WTC11 (cell line): ENCODE results near the gene USE1. TPM values are rescaled to one million over a fixed set of nuclear protein-coding genes. Genes with fewer than 3 reads are reported as not detected.
A peak's percentile ranks its signal among the peaks of the same experiment; 100 is the strongest.

Source experiments
- ATAC-seq: fragments of 200-7000 bp; cut with Tn5 transposase; 2 replicates; pipeline ENCODE4 v1.10.0; 2021; ENCODE audit warnings: mild to moderate bottlenecking, moderate library complexity
- CTCF ChIA-PET: fragments of 300-600 bp; sonication (Branson Sonifier 250); formaldehyde crosslinking; loops from one replicate; lab custom pipeline; 2021; ENCODE audit warnings: antibody characterized with exemption; lab: Charles Lee
- POLR2A ChIA-PET: fragments of 350-600 bp; sonication (Branson Sonifier 250); formaldehyde crosslinking; loops from one replicate; lab custom pipeline; 2021; ENCODE audit warnings: antibody characterized with exemption; lab: Charles Lee
- DNase-seq: peaks from one replicate; pipeline ENCODE4 v3.0.0; 2021; ENCODE audit warnings: low spot score
- H3K27ac Mint-ChIP-seq: 2 replicates; pipeline ENCODE4 v1.8.0; 2021; ENCODE audit warnings: mixed read lengths
- H3K27me3 Mint-ChIP-seq: 2 replicates; pipeline ENCODE4 v1.8.0; 2021; ENCODE audit warnings: low read depth, mild to moderate bottlenecking, moderate library complexity, mixed read lengths
- H3K36me3 Mint-ChIP-seq: 2 replicates; pipeline ENCODE4 v1.8.0; 2021; ENCODE audit warnings: mixed read lengths
- H3K4me1 Mint-ChIP-seq: 2 replicates; pipeline ENCODE4 v1.8.0; 2022; ENCODE audit warnings: mixed read lengths
- H3K4me3 Mint-ChIP-seq: 2 replicates; pipeline ENCODE4 v1.8.0; 2021; ENCODE audit warnings: mild to moderate bottlenecking, moderate library complexity, mixed read lengths
- H3K9me3 Mint-ChIP-seq: 2 replicates; pipeline ENCODE4 v1.8.0; 2021; ENCODE audit warnings: mixed read lengths
- CBFB ChIP-seq: sonication (generic); formaldehyde crosslinking; IDR thresholded peaks from 2 replicates; pipeline ENCODE4 v1.8.1; 2022; ENCODE audit warnings: mild to moderate bottlenecking, low read depth, missing genetic modification reagents
- CREM ChIP-seq: sonication (generic); formaldehyde crosslinking; IDR thresholded peaks from 2 replicates; pipeline ENCODE4 v1.8.1; 2022; ENCODE audit warnings: mild to moderate bottlenecking, missing genetic modification reagents, moderate library complexity
- E2F4 ChIP-seq: sonication (generic); formaldehyde crosslinking; IDR thresholded peaks from 2 replicates; pipeline ENCODE4 v1.8.1; 2022; ENCODE audit warnings: low read depth, mild to moderate bottlenecking, moderate library complexity, missing genetic modification reagents, borderline replicate concordance
- EMX1 ChIP-seq: fragments of 250-450 bp; sonication (Bioruptor Pico); IDR thresholded peaks from 2 replicates; pipeline ENCODE4 v1.8.0; 2021; ENCODE audit warnings: mild to moderate bottlenecking
- ETV6 ChIP-seq: sonication (generic); formaldehyde crosslinking; IDR thresholded peaks from 2 replicates; pipeline ENCODE4 v1.8.1; 2022; ENCODE audit warnings: mild to moderate bottlenecking, missing genetic modification reagents
- GRHL2 ChIP-seq: fragments of 250-450 bp; sonication (Bioruptor Pico); IDR thresholded peaks from 2 replicates; pipeline ENCODE4 v1.8.0; 2022; ENCODE audit warnings: mild to moderate bottlenecking, moderate library complexity; ENCODE audit not compliant: insufficient replicate concordance, severe bottlenecking
- JAZF1 ChIP-seq: fragments of 250-450 bp; sonication (Bioruptor Pico); IDR thresholded peaks from 2 replicates; pipeline ENCODE4 v1.9.0; 2021; ENCODE audit warnings: moderate library complexity, mild to moderate bottlenecking, inconsistent platforms
- KAT7 ChIP-seq: sonication (generic); formaldehyde crosslinking; IDR thresholded peaks from 2 replicates; pipeline ENCODE4 v1.8.1; 2023; ENCODE audit warnings: missing genetic modification reagents, mild to moderate bottlenecking, borderline replicate concordance
- MLX ChIP-seq: sonication (generic); formaldehyde crosslinking; IDR thresholded peaks from 2 replicates; pipeline ENCODE4 v1.8.1; 2023; ENCODE audit warnings: mild to moderate bottlenecking, missing genetic modification reagents, moderate library complexity
- NFE2L1 ChIP-seq: sonication (generic); formaldehyde crosslinking; IDR thresholded peaks from 2 replicates; pipeline ENCODE4 v1.8.1; 2023; ENCODE audit warnings: missing genetic modification reagents
- NR2C2 ChIP-seq: sonication (generic); formaldehyde crosslinking; IDR thresholded peaks from 2 replicates; pipeline ENCODE4 v1.8.0; 2022; ENCODE audit warnings: mild to moderate bottlenecking, missing genetic modification reagents
- NR3C1 ChIP-seq: sonication (generic); formaldehyde crosslinking; conservative IDR thresholded peaks from 2 replicates; pipeline ENCODE4 v1.8.1; 2023; ENCODE audit warnings: low read depth, mild to moderate bottlenecking, missing genetic modification reagents
- PREB ChIP-seq: sonication (generic); formaldehyde crosslinking; IDR thresholded peaks from 2 replicates; pipeline ENCODE4 v1.8.1; 2022; ENCODE audit warnings: mild to moderate bottlenecking, missing genetic modification reagents, moderate library complexity, borderline replicate concordance
- PRRX2 ChIP-seq: fragments of 250-450 bp; sonication (Bioruptor Pico); IDR thresholded peaks from 2 replicates; pipeline ENCODE4 v1.8.0; 2021; ENCODE audit warnings: mild to moderate bottlenecking
- TCF7 ChIP-seq: sonication (generic); formaldehyde crosslinking; IDR thresholded peaks from 2 replicates; pipeline ENCODE4 v1.8.0; 2022; ENCODE audit warnings: mild to moderate bottlenecking, low read depth, missing genetic modification reagents, moderate library complexity
- TEAD4 ChIP-seq: sonication (generic); formaldehyde crosslinking; IDR thresholded peaks from 2 replicates; pipeline ENCODE4 v1.8.0; 2022; ENCODE audit warnings: mild to moderate bottlenecking, missing genetic modification reagents
- ZBTB43 ChIP-seq: sonication (generic); formaldehyde crosslinking; IDR thresholded peaks from 2 replicates; pipeline ENCODE4 v1.8.1; 2023; ENCODE audit warnings: mild to moderate bottlenecking, missing genetic modification reagents
- ZNF138 ChIP-seq: sonication (generic); formaldehyde crosslinking; conservative IDR thresholded peaks from 2 replicates; pipeline ENCODE4 v1.8.1; 2022; ENCODE audit warnings: mild to moderate bottlenecking, moderate library complexity, missing genetic modification reagents
- ZNF219 ChIP-seq: sonication (generic); formaldehyde crosslinking; IDR thresholded peaks from 2 replicates; pipeline ENCODE4 v1.8.0; 2023; ENCODE audit warnings: missing genetic modification reagents, mild to moderate bottlenecking, borderline replicate concordance
- ZNF281 ChIP-seq: sonication (generic); formaldehyde crosslinking; IDR thresholded peaks from 2 replicates; pipeline ENCODE4 v1.8.0; 2023; ENCODE audit warnings: mild to moderate bottlenecking, missing genetic modification reagents
- ZNF396 ChIP-seq: fragments of 250-450 bp; sonication (Bioruptor Pico); IDR thresholded peaks from 2 replicates; pipeline ENCODE4 v1.8.0; 2021; ENCODE audit warnings: mild to moderate bottlenecking, moderate library complexity, borderline replicate concordance
- total RNA-seq: library from RNA; stranded (reverse); gene quantifications from 3 replicates; pipeline ENCODE4 v1.2.3, GENCODE V29; 2021
- TF ChIP-seq, protein P1 (sequence below): sonication (generic); formaldehyde crosslinking; conservative IDR thresholded peaks from 2 replicates; pipeline ENCODE4 v1.8.1; 2022; ENCODE audit warnings: mild to moderate bottlenecking, missing genetic modification reagents

USE1 gene
- total RNA-seq, 1 experiment from 2014 or later, result 14.2 TPM

DNA sequence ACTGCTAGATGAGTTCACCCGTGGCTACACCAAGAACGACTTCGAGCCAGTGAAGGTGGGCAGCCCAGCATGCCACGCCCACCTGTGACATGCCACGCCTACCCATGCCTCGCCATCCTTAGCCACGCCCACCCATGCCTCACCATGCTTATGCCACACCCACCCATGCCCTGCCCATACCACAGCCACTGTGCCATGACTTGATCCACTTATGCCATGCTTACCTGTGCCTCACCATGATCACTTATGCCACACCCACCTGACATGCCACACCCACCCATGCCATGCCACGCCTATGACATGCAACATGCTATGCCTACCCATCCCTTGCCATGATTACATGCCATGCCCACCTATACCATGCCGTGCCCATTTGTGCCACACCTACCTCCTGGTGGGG is 12.9 kb upstream of the USE1 start:
- no peak overlapping the region for H3K27ac Mint-ChIP-seq
- H3K9me3 Mint-ChIP-seq, result no peaks in the 10 kb centered on the region
- ChIA-PET CTCF (no interaction called here), POLR2A (no interaction called here)
- H3K27me3 Mint-ChIP-seq, result no peaks in the 10 kb centered on the region
- TF ChIP-seq PRRX2 (CRISPR knock-in tag) (no peak), MLX (CRISPR knock-in tag) (no peak), TCF7 (CRISPR knock-in tag) (no peak), NR3C1 (CRISPR knock-in tag) (no peak), PREB (no peak), TEAD4 (CRISPR knock-in tag) (no peak), CREM (CRISPR knock-in tag) (no peak), NFE2L1 (CRISPR knock-in tag) (no peak), ZNF138 (CRISPR knock-in tag) (no peak), ZNF396 (CRISPR knock-in tag) (no peak), ZBTB43 (CRISPR knock-in tag) (no peak), JAZF1 (CRISPR knock-in tag) (no peak), EMX1 (CRISPR knock-in tag) (no peak), ZNF219 (CRISPR knock-in tag) (no peak), KAT7 (CRISPR knock-in tag) (no peak), CBFB (CRISPR knock-in tag) (no peak), GRHL2 (CRISPR knock-in tag) (no peak), E2F4 (CRISPR knock-in tag) (no peak)
- no peaks in the 10 kb centered on the region for H3K4me1 Mint-ChIP-seq
- DNase-seq (no peak), ATAC-seq (peak; percentile 36)
- peaks cover 65% of the 10 kb centered on the region for H3K36me3 Mint-ChIP-seq
- H3K4me3 Mint-ChIP-seq, result no peak overlapping the region

GRCh38 chr19:17202713-17203112 is 12.4 kb upstream of the USE1 start:
- ATAC-seq (no peak), DNase-seq (no peak)
- H3K36me3 Mint-ChIP-seq, result peaks cover 61% of the 10 kb centered on the region
- H3K27ac Mint-ChIP-seq, result no peak overlapping the region
- H3K9me3 Mint-ChIP-seq, result no peaks in the 10 kb centered on the region
- H3K27me3 Mint-ChIP-seq, result no peaks in the 10 kb centered on the region
- H3K4me3 Mint-ChIP-seq, result no peak overlapping the region
- no peak for TF ChIP-seq ETV6 (CRISPR knock-in tag)
- TF ChIP-seq, protein P1, sequence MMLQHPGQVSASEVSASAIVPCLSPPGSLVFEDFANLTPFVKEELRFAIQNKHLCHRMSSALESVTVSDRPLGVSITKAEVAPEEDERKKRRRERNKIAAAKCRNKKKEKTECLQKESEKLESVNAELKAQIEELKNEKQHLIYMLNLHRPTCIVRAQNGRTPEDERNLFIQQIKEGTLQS (CRISPR knock-in tag), result no peak
- 0 out of 2 replicates have a peak, but pooled peaks have one; percentile 23 for TF ChIP-seq NR2C2
- TF ChIP-seq ZNF281 (CRISPR knock-in tag), result no peak
- no peaks in the 10 kb centered on the region for H3K4me1 Mint-ChIP-seq
- POLR2A ChIA-PET, result interaction anchor here (0.6 kb wide), 1 partner anchor 22 kb away, joined by 3 read pairs; no protein-coding TSS in a partner anchor
- CTCF ChIA-PET, result interaction anchor here (0.6 kb wide), 1 partner anchor 431 kb away, joined by 5 read pairs; no protein-coding TSS in a partner anchor
